Skin epidermis (tissue), 12 donors: ENCODE data around the gene TMEM132A.
A peak's percentile ranks its signal among the peaks of the same experiment; 100 is the strongest.

Source experiments
- H3K27ac ChIP-seq, 21 experiments: fragments of 200-600 bp; sonication (generic) in 11 of 21; one replicate each; pipeline ENCODE4 v1.5.0; 2020; ENCODE audit warnings: mild to moderate bottlenecking in 3 of 21, inconsistent platforms in 2 of 21, moderate library complexity in 2 of 21
- H3K4me3 ChIP-seq, 7 experiments: fragments of 200-600 bp; sonication (generic) in 2 of 7; one replicate each; pipeline ENCODE4 v1.5.0; 2020; ENCODE audit warnings: inconsistent platforms in 2 of 7, mild to moderate bottlenecking in 2 of 7, moderate library complexity in 1 of 7

The TMEM132A gene

DNA sequence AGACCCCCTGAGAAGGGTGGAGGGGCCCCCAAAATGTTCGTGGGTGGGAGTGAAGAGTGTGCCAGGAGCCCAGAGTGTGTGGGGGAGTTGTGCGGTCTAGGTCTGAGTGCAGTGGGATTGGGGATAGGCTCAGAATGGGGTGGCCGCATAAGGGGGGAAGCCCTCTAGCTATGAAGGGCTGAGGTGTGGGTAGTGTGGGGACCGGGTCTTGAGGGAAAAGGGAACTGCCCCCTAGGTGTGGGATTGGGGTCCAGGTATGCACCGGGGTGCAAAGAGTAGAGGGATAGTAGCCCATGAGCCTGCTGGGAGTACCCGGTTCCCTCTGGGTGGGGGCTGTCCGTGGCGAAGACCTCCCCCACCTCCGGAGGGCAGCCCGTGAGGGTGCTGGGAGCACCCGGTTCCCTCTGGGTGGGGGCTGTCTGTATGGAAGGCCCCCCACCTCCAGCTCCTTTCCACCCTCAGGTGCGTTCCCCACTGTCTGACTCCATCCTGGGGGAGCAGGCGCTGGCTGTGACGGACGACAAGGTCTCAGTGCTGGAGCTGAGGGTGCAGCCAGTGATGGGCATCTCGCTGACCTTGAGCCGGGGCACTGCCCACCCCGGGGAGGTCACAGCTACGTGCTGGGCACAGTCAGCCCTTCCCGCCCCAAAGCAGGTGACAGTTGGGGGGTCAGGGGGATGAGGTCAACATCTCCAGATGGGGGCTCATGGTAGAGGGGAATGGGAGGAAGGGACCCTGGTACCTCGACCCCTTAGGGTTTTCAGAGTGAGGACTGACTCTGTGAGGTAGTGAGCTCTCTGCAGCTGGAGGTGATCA is 10.7 kb downstream of the TMEM132A start:
- no peak overlapping the region for H3K27ac ChIP-seq
- no peak overlapping the region for H3K4me3 ChIP-seq

- H3K27ac ChIP-seq, result no peak overlapping the region
These were observed 11.6 kb downstream of the TMEM132A start for GRCh38 chr11:60935676-60936442.

GRCh38 chr11:60936467-60937143 is 12.3 kb downstream of the TMEM132A start:
- no peak overlapping the region for H3K4me3 ChIP-seq
- H3K27ac ChIP-seq, result no peak overlapping the region

More at GRCh38 chr11:60935676-60936442, 11.6 kb downstream of the TMEM132A start:
- H3K4me3 ChIP-seq, result no peak overlapping the region

DNA sequence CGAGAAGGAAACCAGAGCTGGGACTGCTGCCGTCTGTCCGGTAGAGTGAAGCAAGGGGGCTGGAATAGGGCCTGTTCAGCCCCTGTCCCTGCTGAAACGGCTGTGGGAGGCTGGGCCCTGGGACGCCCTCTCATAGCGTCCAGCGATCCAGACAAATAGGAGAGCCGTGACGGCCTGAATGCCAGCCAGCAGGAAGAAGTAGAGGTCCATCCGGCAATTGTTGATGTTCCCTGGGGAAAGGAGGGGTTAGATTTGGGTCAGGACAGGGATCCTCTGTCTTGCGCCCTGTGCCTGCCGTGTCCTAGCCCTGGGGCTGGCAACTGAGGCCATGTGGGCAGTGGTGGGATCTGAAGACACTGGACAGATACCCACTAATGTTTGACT is 12.9 kb downstream of the TMEM132A start:
- H3K27ac ChIP-seq, result no peak overlapping the region

GRCh38 chr11:60937811-60938210 is 13.6 kb downstream of the TMEM132A start:
- Histone ChIP-seq H3K4me3 (no peak overlapping the region), H3K27ac (no peak overlapping the region)

More for the DNA sequence above, 12.9 kb downstream of the TMEM132A start:
- no peak overlapping the region for H3K4me3 ChIP-seq

- H3K27ac ChIP-seq, result no peak overlapping the region
- no peak overlapping the region for H3K4me3 ChIP-seq
These were observed 14.2 kb downstream of the TMEM132A start for GRCh38 chr11:60938500-60938899.

DNA sequence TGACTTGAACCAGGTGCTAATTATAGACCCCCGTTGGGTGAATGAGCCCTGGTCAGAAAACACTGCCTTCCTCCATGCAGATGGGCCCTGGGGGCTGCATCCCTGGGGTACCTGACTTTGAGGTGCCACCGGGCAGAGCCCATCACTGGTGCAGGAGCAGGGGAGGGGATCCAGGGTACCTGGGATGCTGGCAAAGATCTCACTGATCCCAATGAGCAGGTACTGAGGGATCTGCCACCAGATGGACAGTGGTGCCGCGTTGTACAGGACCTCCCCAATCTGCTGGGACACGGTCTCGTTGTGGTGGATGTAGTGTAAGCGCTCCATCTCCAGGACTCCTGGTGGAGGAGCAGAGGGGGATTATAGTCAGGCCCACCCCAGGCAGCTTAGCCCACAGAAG is 15.0 kb downstream of the TMEM132A start:
- Histone ChIP-seq H3K27ac (no peak overlapping the region), H3K4me3 (no peak overlapping the region)

DNA sequence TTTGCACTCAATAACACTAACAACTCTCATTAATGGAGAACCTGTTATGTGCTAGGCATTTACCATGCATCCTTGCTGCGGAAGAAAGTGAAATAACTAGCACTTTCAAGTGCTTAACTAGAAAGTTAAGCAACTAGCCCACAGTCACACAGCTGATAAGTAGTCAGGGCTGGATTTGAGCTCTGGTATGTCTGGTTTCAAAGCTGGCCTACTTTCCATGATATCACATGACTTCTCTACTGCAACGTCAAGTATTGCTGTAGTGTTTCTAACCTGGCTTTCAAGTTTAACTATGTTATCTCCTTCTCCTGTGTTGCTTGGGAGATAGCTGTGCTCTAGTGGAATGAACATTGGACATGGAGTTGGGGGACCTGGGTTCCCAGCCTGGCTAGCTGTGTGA is 15.6 kb downstream of the TMEM132A start:
- Histone ChIP-seq H3K27ac (no peak overlapping the region), H3K4me3 (no peak overlapping the region)

DNA sequence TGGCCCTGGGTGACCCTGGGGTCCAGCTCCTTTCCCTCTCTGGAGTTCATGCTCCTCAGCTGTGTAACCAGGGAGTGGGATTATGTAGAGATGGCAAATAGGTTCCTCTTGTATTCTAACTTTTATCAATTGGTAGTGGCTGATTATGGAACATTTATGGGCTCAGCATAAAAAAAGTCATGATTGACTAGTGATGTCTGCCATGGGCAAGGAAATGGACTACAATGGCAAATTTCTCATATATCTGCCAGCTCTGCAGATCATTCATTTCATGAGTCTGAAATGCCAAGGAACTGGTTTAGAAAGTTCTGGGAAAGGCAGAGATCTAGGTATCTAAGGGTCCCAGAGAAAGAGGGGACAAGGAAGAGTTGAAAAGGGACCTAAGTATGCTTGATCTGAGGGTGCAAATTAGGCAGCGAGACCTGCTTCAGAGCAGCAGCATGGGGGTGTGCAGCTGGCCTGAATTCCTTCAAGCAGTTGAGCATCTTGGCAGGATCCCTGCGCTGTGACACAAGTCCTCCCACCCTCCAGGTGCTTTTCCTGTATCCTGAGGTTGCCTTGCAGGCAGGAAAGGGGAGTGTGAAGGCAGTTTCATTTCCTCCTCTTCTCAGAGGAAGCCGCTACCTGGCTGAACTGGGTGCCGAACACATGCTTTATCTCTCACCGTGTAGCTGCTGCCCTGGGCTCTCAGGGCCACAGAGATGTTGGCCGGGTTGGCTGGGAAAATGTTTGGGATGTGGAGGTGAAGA is 17.3 kb downstream of the TMEM132A start:
- peak overlapping the region in 1 of 21 experiments; percentile 39 for H3K27ac ChIP-seq
- H3K4me3 ChIP-seq, result no peak overlapping the region

DNA sequence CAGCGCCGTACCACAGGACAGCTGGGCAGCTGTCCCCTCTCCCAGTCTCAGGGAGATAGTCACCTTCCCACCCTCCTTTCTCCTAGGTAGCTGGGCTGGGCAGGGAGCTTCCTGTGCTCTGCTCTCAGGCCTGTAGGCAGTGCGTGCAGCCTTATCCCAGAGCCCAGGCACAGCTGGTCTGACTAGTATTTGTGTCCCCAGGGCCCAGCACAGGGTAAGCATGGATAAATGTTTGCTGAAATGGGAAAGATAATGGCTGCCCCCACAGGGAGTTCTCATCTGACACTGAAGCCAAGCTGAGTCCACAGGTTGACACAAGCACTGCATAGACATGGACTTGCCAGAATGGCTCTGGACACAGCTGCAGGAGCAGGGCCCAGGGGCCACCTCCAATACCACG is 18.0 kb downstream of the TMEM132A start:
- peak overlapping the region in 2 of 21 experiments; percentile 21 to 39 for H3K27ac ChIP-seq
- H3K4me3 ChIP-seq, result no peak overlapping the region

DNA sequence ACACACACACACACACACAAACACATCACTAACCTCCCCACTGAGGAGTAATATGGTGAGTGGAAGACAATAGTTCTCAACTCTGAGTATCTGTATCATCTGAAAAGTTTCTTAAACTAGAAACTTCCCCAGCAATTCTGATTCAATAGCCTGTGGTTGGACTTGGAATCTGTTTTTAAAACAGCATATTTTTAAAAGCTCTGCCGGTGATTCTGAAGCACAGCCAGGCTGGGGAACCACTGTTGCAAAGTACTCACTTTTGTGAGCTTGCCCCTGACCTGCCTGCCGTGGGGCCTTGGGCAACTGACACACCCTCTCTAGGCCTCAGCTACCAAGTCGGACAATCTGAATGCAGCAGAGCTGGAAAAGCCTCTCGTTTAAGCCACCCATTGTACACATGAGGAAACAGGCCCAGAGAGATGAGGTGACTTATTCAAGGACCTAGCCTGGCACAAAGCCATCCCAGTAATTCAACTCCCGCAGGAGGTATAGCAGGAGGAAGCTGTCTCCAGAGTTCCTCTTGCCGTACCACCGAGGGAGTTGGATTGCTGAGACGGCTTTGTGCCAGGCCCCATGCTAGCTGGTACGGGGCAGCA is 18.8 kb downstream of the TMEM132A start:
- peak overlapping the region in 6 of 21 experiments; percentile 4 to 35 (median 18) for H3K27ac ChIP-seq

DNA sequence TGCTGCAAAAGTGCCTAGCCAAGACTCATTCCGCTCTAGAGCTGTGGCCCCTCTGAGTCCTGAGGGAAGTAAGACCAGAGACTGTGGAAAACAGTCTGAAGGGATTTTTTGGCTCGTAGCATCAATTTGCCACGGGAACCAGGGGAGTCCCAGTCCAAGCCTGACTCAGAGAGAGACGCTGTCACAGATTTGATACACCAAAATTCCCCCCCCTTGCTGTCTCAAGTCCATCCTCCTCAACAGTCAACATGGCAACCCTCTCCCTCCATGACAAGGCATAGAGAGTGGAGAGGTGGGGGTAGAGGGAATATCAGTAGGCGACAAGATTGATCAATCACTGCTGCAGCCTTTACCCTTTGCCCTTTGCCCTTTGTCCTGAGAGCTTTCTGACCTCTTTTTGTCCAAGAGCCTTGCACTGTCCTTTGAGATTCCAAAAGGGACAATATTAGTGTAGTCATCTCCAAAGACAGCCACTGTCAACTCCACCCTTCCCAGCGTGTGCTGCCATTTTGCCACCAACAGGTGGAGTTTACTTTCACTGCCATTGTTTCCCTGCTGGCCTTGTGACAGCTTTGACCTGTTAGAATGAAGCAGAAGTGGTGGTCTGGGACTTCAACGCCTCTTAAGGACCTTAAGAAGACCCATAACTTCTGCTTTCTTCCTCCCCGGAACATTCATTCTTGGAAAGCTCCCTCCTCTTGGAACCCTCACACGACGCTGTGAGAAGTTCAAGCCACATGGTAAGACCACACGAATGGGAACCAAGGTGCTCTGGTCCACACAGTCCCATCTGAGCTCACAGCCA is 20.4 kb downstream of the TMEM132A start:
- Histone ChIP-seq H3K4me3 (no peak overlapping the region), H3K27ac (no peak overlapping the region)

More for the DNA sequence above, 18.8 kb downstream of the TMEM132A start:
- no peak overlapping the region for H3K4me3 ChIP-seq

GRCh38 chr11:60945295-60945667 is 21.0 kb downstream of the TMEM132A start:
- Histone ChIP-seq H3K4me3 (no peak overlapping the region), H3K27ac (no peak overlapping the region)

DNA sequence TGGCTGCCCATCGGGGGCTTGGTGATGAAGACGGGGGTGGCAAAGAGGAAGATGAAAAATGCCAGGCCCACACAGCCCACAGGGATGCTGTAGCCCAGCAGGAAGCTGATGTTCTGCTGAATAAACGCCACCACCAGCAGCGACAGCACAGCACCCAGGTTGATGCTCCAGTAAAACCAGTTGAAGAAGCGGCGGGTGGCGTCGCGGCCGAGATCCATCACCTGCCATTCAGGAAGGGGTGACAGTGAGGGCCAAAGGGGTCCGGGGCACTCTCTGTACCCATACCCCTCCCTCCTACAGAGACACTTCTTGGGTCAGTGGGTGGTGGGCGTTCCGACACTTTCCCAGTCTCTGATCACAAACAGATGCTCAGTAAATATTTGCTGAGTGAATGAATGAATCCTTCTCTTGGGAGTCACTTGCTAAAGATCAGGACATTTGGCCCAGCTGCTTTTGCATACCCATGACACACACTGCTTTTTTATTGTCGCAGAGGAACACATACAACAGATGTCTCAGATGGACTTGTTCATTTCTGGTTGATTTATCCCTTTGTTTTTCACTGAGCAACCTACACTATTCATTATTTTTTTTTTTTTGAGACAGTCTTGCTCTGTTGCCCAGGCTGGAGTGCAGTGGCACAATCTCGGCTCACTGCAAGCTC is 22.5 kb downstream of the TMEM132A start:
- no peak overlapping the region for H3K4me3 ChIP-seq
- H3K27ac ChIP-seq, result peak overlapping the region in 1 of 21 experiments; percentile 47

- Histone ChIP-seq H3K27ac (peak overlapping the region in 1 of 21 experiments; percentile 5), H3K4me3 (no peak overlapping the region)
These were observed 23.4 kb downstream of the TMEM132A start for GRCh38 chr11:60947700-60948099.

GRCh38 chr11:60948250-60948649 is 24.0 kb downstream of the TMEM132A start:
- Histone ChIP-seq H3K4me3 (no peak overlapping the region), H3K27ac (no peak overlapping the region)

DNA sequence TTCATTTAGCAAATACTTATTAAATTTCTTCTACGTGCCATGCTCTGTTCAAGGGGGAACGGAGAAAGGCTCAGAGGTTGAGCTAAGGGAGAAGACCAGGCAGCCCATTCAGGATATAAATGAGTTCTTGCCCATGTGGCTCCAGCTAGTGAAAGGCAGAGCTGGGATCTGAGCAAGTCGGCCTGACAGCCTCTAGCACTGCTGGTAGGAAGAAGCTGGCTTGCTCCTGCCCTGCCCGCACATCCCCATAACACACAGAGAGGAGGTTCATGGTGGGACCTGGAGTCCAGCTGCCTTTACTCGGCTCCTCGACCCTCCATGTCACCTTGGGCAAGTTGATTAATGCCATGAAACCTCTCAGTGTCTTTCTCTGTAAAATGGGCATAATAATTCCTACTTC is 25.8 kb downstream of the TMEM132A start:
- Histone ChIP-seq H3K27ac (peak overlapping the region in 2 of 21 experiments; percentile 89 to 92), H3K4me3 (peak overlapping the region in 5 of 7 experiments; percentile 28 to 45 (median 38))
